Tibial artery (tissue), 4 donors: ENCODE measurements around the gene NOL11.

Experiments used
- DNase-seq, 2 donors: peaks; one replicate each; pipeline ENCODE4 v3.0.0-alpha.2; 2019
- H3K27ac ChIP-seq, 2 donors: fragments of 200-600 bp; sonication (generic) in 1 of 2; 1 replicate in 1 of 2; 2 replicates in 1 of 2; pipeline ENCODE4 v1.5.1; 2018 to 2019; ENCODE audit warnings: mild to moderate bottlenecking in 1 of 2
- H3K27me3 ChIP-seq, 2 donors: fragments of 200-600 bp; sonication (generic) in 1 of 2; one replicate each; pipeline versions ENCODE4 v1.5.1 to v1.6.0; 2016 to 2019
- H3K36me3 ChIP-seq, 3 donors: fragments of 200-600 bp; sonication (generic) in 2 of 3; one replicate each; pipeline ENCODE4 v1.5.1; 2016 to 2019; ENCODE audit warnings: mild to moderate bottlenecking in 2 of 3
- H3K4me1 ChIP-seq, 4 donors: fragments of 200-600 bp; sonication (generic) in 2 of 4; 1 replicate in 3 of 4; 2 replicates in 1 of 4; pipeline ENCODE4 v1.5.1; 2016 to 2019
- H3K4me3 ChIP-seq, 2 donors: fragments of 200-600 bp; sonication (generic) in 1 of 2; 1 replicate in 1 of 2; 2 replicates in 1 of 2; pipeline ENCODE4 v1.5.1; 2018 to 2019; ENCODE audit warnings: mild to moderate bottlenecking in 2 of 2
- H3K9me3 ChIP-seq, 3 donors: fragments of 200-600 bp; sonication (generic) in 1 of 3; one replicate each; pipeline ENCODE4 v1.5.1; 2016 to 2019
- CTCF ChIP-seq, 2 experiments: fragments of 200-600 bp in 1 of 2; fragments of 450-650 bp in 1 of 2; IDR thresholded peaks; one replicate each; pipeline ENCODE4 v1.5.1; 2017 to 2019; ENCODE audit warnings: antibody characterized with exemption in 2 of 2, mild to moderate bottlenecking in 1 of 2, moderate library complexity in 1 of 2
- intact Hi-C: fragments of 100-400 bp; cut with DNase I; formaldehyde crosslinking; loops from one replicate; pipeline ENCODE4 v1.15.0; 2023; ENCODE audit warnings: low total_unique reads

NOL11 gene

DNA sequence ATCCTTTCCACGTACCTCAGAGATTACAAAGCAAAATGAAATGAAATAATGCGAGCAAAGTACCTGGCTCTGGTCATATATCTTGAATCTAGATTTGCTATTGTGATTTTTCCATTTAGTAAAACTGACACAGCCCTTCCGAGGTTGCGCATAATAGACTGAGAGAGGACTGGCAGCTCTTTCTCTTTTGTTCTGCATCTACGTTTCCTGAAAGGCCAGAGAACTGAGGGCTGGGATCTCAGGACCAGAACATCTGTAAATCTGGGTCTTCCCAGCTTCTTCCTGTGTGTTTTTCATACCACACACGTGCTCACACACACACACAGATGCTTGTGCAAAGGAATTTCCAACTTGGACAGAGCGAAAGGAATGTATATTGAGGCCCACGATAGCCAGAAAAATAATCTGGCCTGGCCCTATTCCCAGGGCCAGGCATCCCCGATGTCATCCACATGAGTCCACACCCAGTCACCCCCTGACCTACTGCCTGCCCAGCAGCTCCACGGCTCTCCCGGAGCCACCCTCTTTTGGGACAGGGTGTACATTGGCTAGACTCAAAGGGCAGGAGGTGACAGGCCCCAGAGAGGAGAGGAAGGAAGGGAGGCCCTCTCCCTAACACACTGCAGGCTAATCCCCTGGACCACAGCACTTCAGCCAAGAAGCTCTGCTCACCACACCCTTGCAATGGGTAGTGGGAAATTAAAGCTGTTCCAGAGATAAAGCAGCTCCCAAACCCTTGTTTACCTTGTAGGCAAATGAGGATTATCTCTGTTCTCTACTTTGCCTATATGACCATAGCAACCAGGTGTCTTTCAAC is 41.8 kb downstream of the NOL11 start:
- DNase-seq, result no peak
- intact Hi-C loops, result no loop called here
- Histone ChIP-seq H3K27ac (no peak overlapping the region), H3K9me3 (no peaks in the 10 kb centered on the region), H3K27me3 (no peaks in the 10 kb centered on the region), H3K4me3 (no peak overlapping the region), H3K4me1 (no peaks in the 10 kb centered on the region), H3K36me3 (no peaks in the 10 kb centered on the region)
- TF ChIP-seq CTCF (IDR thresholded peaks at IDR 0.05), result no peak

- TF ChIP-seq CTCF (IDR thresholded peaks at IDR 0.05), result no peak
- DNase-seq, result no peak
- Histone ChIP-seq H3K36me3 (no peaks in the 10 kb centered on the region), H3K9me3 (no peaks in the 10 kb centered on the region), H3K4me1 (no peaks in the 10 kb centered on the region), H3K27ac (no peak overlapping the region), H3K4me3 (no peak overlapping the region), H3K27me3 (no peaks in the 10 kb centered on the region)
- intact Hi-C loops, result no loop called here
Measured at GRCh38 chr17:67765623-67766022, 47.9 kb downstream of the NOL11 start.

- H3K27me3 ChIP-seq, result no peaks in the 10 kb centered on the region
- intact Hi-C loops, result no loop called here
- TF ChIP-seq CTCF (IDR thresholded peaks at IDR 0.05), result no peak
Measured at GRCh38 chr17:67769231-67769630, 51.5 kb downstream of the NOL11 start.

DNA sequence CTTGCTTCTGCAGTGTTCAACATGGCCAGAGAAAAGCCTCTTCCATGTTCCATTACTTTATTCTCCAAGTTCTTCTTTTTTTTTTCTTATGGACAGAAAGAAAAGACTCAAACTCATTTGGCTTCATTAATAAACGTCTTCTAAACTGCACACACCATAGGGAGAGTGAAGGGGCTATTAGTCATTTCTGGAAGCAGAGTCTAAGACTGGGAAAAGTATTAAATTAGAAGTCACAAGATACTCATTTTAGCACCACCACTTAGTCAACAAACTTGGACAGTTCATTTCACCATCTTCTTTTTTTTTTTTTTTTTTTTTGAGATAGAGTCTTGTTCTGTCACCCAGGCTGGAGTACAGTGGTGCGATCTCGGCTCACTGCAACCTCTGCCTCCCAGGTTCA is 52.8 kb downstream of the NOL11 start:
- no peak overlapping the region for H3K27ac ChIP-seq
- intact Hi-C loops, result no loop called here
- H3K4me3 ChIP-seq, result no peak overlapping the region
- H3K9me3 ChIP-seq, result no peaks in the 10 kb centered on the region
- no peaks in the 10 kb centered on the region for H3K27me3 ChIP-seq
- no peak for TF ChIP-seq CTCF (IDR thresholded peaks at IDR 0.05)
- DNase-seq, result no peak
- H3K36me3 ChIP-seq, result no peaks in the 10 kb centered on the region
- no peaks in the 10 kb centered on the region for H3K4me1 ChIP-seq

More at GRCh38 chr17:67769231-67769630, 51.5 kb downstream of the NOL11 start:
- H3K9me3 ChIP-seq, result no peaks in the 10 kb centered on the region
- no peak overlapping the region for H3K4me3 ChIP-seq
- H3K36me3 ChIP-seq, result no peaks in the 10 kb centered on the region
- H3K4me1 ChIP-seq, result no peaks in the 10 kb centered on the region
- no peak for DNase-seq
- no peak overlapping the region for H3K27ac ChIP-seq

DNA sequence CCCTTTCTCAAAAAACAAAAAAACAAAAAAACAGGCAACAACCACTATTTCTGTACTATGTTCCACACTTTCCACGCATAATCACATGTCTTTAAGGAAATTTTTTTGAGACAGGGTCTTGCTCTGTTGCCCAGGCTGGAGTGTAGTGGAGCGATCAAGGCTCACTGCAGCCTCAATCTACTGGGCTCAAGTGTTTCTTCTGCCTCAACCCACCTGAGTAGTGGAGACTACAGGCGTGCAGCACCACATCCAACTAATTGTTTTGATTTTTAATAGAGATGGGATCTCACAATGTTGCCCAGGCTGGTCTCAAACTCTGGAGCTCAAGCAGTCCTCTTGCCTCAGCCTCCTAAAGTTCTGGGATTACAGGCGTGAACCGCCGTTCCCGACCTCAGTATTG is 54.9 kb downstream of the NOL11 start:
- no peak overlapping the region for H3K4me3 ChIP-seq
- no peak for TF ChIP-seq CTCF (IDR thresholded peaks at IDR 0.05)
- no peak for DNase-seq
- no peaks in the 10 kb centered on the region for H3K36me3 ChIP-seq
- no peaks in the 10 kb centered on the region for H3K4me1 ChIP-seq
- intact Hi-C loops, result no loop called here
- no peaks in the 10 kb centered on the region for H3K27me3 ChIP-seq
- H3K27ac ChIP-seq, result no peak overlapping the region
- H3K9me3 ChIP-seq, result no peaks in the 10 kb centered on the region
